MM.1S (cell line): Measurements from ENCODE around the gene FBXO42.

Experiments used
- EZH2 ChIP-seq: fragments of 300-600 bp; sonication (generic); optimal IDR thresholded peaks from 2 replicates; pipeline ENCODE3; 2017; ENCODE audit warnings: low read depth, mild to moderate bottlenecking, antibody characterized with exemption, low read length, mixed read lengths
- TF ChIP-seq, protein P1 (sequence below): fragments of 300-600 bp; sonication (generic); IDR thresholded peaks from 2 replicates; pipeline ENCODE4 v1.5.1; 2016; ENCODE audit warnings: antibody characterized with exemption, low read length, mixed read lengths

DNA sequence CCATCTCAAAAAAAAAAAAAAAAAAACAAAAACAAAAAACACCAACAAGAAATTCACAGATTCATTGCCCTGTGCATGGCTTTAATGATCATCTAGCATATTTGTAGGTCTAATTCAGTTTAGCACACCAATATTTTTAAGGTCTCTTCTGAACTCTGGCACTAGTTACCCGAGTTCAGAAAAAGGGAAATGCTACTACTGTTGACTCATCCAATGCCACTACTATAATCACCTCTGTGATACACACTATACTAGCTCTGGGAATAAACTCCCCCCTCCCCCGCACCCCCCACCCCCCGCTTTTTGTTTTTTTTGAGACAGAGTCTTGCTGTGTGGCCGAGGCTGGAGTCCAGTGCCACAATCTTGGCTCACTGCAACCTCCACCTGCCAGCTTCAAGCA is 55.6 kb downstream of the FBXO42 start:
- TF ChIP-seq, protein P1, sequence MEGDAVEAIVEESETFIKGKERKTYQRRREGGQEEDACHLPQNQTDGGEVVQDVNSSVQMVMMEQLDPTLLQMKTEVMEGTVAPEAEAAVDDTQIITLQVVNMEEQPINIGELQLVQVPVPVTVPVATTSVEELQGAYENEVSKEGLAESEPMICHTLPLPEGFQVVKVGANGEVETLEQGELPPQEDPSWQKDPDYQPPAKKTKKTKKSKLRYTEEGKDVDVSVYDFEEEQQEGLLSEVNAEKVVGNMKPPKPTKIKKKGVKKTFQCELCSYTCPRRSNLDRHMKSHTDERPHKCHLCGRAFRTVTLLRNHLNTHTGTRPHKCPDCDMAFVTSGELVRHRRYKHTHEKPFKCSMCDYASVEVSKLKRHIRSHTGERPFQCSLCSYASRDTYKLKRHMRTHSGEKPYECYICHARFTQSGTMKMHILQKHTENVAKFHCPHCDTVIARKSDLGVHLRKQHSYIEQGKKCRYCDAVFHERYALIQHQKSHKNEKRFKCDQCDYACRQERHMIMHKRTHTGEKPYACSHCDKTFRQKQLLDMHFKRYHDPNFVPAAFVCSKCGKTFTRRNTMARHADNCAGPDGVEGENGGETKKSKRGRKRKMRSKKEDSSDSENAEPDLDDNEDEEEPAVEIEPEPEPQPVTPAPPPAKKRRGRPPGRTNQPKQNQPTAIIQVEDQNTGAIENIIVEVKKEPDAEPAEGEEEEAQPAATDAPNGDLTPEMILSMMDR = no peak
- TF ChIP-seq EZH2 = no peak
